Fibroblast of skin of left quadriceps (primary cell): ENCODE data around the gene TMEM50A.
"Not testable (repeated sequence)": the region's sequence is repeated elsewhere in the genome, so short reads cannot be mapped to it uniquely, and the experiment has no call there.

Experiments used
- DNase-seq, 2 experiments: peaks; one replicate each; pipeline ENCODE4 v3.0.0-alpha.2; 2013; ENCODE audit warnings: low read depth in 2 of 2

Gene TMEM50A

GRCh38 chr1:25338188-25338981, at the start of gene TMEM50A:
Gene TMEM50A, plus strand, starts transcription at chr1:25338334. Its CDS starts 2,153 bp downstream, at chr1:25340487.
- peak; percentile 62 to 64 for DNase-seq

GRCh38 chr1:25288573-25289101, 49.5 kb upstream of the TMEM50A start:
- not testable (repeated sequence) for DNase-seq

- not testable (repeated sequence) for DNase-seq
These were observed 48.1 kb upstream of the TMEM50A start for GRCh38 chr1:25290043-25290442.

- DNase-seq, result not testable (repeated sequence)
These were observed 44.7 kb upstream of the TMEM50A start for GRCh38 chr1:25293426-25293825.

- not testable (repeated sequence) for DNase-seq
These were observed 43.0 kb upstream of the TMEM50A start for GRCh38 chr1:25294889-25295826.

- not testable (repeated sequence) for DNase-seq
These were observed 41.6 kb upstream of the TMEM50A start for GRCh38 chr1:25296501-25296900.

- DNase-seq, result not testable (repeated sequence)
These were observed 37.4 kb upstream of the TMEM50A start for GRCh38 chr1:25300729-25301128.

GRCh38 chr1:25302330-25302729, 35.8 kb upstream of the TMEM50A start:
- not testable (repeated sequence) for DNase-seq

GRCh38 chr1:25304936-25305335, 33.2 kb upstream of the TMEM50A start:
- peak in 1 of 2 experiments; percentile 1 for DNase-seq

- DNase-seq, result not testable (repeated sequence)
These were observed 30.0 kb upstream of the TMEM50A start for GRCh38 chr1:25308168-25308567.

- peak; percentile 61 to 62 for DNase-seq
These were observed 29.0 kb upstream of the TMEM50A start for GRCh38 chr1:25309085-25309484.

- DNase-seq, result peak; percentile 36 to 42
These were observed 28.6 kb upstream of the TMEM50A start for GRCh38 chr1:25309486-25309885.

GRCh38 chr1:25312806-25313470, 25.2 kb upstream of the TMEM50A start:
- not testable (repeated sequence) for DNase-seq

- DNase-seq, result peak; percentile 93
These were observed 17.7 kb upstream of the TMEM50A start for GRCh38 chr1:25320314-25320938.

- DNase-seq, result not testable (repeated sequence)
These were observed 16.0 kb upstream of the TMEM50A start for GRCh38 chr1:25322127-25322526.

GRCh38 chr1:25324407-25324806, 13.7 kb upstream of the TMEM50A start:
- DNase-seq, result not testable (repeated sequence)

- DNase-seq, result not testable (repeated sequence)
These were observed 10.0 kb upstream of the TMEM50A start for GRCh38 chr1:25327864-25328790.

GRCh38 chr1:25328791-25329185, 9.3 kb upstream of the TMEM50A start:
- not testable (repeated sequence) for DNase-seq

GRCh38 chr1:25329336-25329735, 8.8 kb upstream of the TMEM50A start:
- not testable (repeated sequence) for DNase-seq

GRCh38 chr1:25329950-25330349, 8.2 kb upstream of the TMEM50A start:
- DNase-seq, result peak; percentile 52 to 61
